Measurements from ENCODE around the gene MCF2L. TPM values are rescaled to one million over a fixed set of nuclear protein-coding genes. Genes with fewer than 3 reads are reported as not detected.

MCF2L gene
- total and polyA plus RNA-seq, 2 experiments from 2014 or later = 4.8 to 25.6 TPM

- TF ChIP-seq NANOG (IDR thresholded peaks at IDR 0.05; ENCODE audit: borderline replicate concordance) (no peak), ETS1 (IDR thresholded peaks at IDR 0.05) (no peak), ZNF331 (CRISPR knock-in tag; IDR thresholded peaks at IDR 0.05; ENCODE audit: low read depth) (no peak), STAT1 (IDR thresholded peaks at IDR 0.05; ENCODE audit: unreplicated experiment) (no peak)
Observed at GRCh38 chr13:113120300-113121182, 151.5 kb downstream of the MCF2L start (continued).

GRCh38 chr13:113121183-113121927 lies 152.3 kb downstream of the MCF2L start:
- Histone ChIP-seq H4K20me1 (replicated peaks; ENCODE audit: insufficient read depth) (no peaks in the 10 kb centered on the region), H2AFZ (no peak overlapping the region), H3K79me2 (replicated peaks; ENCODE audit: insufficient read depth) (no peaks in the 10 kb centered on the region), H3K27me3 (ENCODE audit: insufficient read depth) (no peaks in the 10 kb centered on the region), H3K4me2 (no peak overlapping the region), H3K9me2 (ENCODE audit: insufficient read depth) (no peaks in the 10 kb centered on the region), H3K36me3 (ENCODE audit: insufficient read depth) (no peaks in the 10 kb centered on the region), H3K4me1 (ENCODE audit: insufficient read depth) (no peaks in the 10 kb centered on the region), H3F3A (replicated peaks; ENCODE audit: low read depth) (no peaks in the 10 kb centered on the region), H3K4me3 (no peak overlapping the region), H3K27ac (ENCODE audit: low read depth) (no peak overlapping the region)
- Mint-ChIP-seq H3K27ac (no peak overlapping the region), H3K4me1 (peaks cover 11% of the 10 kb centered on the region), H3K27me3 (ENCODE audit: insufficient read depth, low read depth, poor library complexity) (peaks cover 17% of the 10 kb centered on the region), H3K36me3 (ENCODE audit: low read depth) (no peaks in the 10 kb centered on the region; the same call in 2 of the 3 replicates), H3K4me3 (no peak overlapping the region), H3K9me3 (no peaks in the 10 kb centered on the region)
- ATAC-seq (no peak), DNase-seq (ENCODE audit: low spot score) (no peak)
- TF ChIP-seq REST (IDR thresholded peaks at IDR 0.05; ENCODE audit: unreplicated experiment) (no peak), ZNF462 (CRISPR knock-in tag; IDR thresholded peaks at IDR 0.05) (no peak), CREB1 (CRISPR knock-in tag; IDR thresholded peaks at IDR 0.05; ENCODE audit: low read depth) (no peak), POLR2AphosphoS5 (IDR thresholded peaks at IDR 0.05; ENCODE audit: low read depth) (no peak), ZNF114 (CRISPR knock-in tag; IDR thresholded peaks at IDR 0.05) (no peak), EZH2 (IDR thresholded peaks at IDR 0.05; ENCODE audit: low read depth, unreplicated experiment) (no peak)
